Thyroid gland (tissue), 4 donors: ENCODE data around the gene EMX1.

Experiments used
- CTCF ChIP-seq, 6 experiments: fragments of 200-600 bp in 3 of 6; fragments of 450-650 bp in 3 of 6; sonication (generic) in 3 of 6; IDR thresholded peaks; one replicate each; pipeline ENCODE4 v1.5.1; 2016 to 2019; ENCODE audit warnings: antibody characterized with exemption in 6 of 6, mild to moderate bottlenecking in 2 of 6, inconsistent platforms in 1 of 6, moderate library complexity in 1 of 6
- POLR2A ChIP-seq, 2 donors: fragments of 450-650 bp; IDR thresholded peaks; one replicate each; pipeline ENCODE4 v1.6.1; 2017; ENCODE audit warnings: antibody characterized with exemption in 2 of 2, mild to moderate bottlenecking in 2 of 2, moderate library complexity in 1 of 2

DNA sequence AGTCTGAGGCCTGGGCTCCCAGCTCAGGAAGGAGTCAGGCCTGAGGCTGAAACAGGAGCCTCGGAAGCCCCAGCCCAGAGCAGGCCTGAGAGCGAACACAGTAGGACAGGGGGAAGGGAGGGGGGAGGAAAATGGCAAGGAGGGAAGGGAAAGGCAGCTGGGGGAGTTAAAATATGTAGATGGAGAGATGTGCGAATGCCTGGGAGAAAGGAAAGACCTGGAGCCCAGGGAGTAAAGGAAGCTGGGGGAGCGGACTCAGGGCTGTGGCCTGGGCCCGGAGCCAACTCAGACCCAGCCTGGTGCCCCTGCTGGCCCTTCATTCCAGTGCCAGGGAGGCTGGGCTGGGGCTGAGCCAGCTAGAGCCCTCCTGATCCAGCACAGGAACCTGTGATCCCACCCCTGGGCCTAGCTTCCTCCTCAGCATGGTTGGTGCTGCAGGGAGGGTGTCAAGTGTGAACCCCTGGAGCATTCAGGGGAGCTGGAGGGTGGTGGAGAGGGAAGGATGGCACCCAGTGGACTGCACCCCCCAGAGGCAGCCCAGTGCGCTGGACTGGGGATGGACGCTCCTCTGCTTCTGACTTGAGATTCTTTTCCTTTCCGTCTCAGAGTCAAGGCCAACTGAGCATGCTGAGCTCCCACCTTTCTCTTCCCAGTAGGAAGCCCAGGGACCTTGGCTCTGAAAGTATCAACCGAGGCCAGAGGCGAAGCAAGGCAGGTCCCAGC is 46.3 kb downstream of the EMX1 start:
- TF ChIP-seq CTCF (IDR thresholded peaks at IDR 0.05) (no peak), POLR2A (IDR thresholded peaks at IDR 0.05) (no peak)
